ENCODE measurements around the gene IZUMO4. TPM values are rescaled to one million over a fixed set of nuclear protein-coding genes. Genes with fewer than 3 reads are reported as not detected.

Gene IZUMO4
- total RNA-seq, 1 experiment from 2014 or later: 2.5 TPM

DNA sequence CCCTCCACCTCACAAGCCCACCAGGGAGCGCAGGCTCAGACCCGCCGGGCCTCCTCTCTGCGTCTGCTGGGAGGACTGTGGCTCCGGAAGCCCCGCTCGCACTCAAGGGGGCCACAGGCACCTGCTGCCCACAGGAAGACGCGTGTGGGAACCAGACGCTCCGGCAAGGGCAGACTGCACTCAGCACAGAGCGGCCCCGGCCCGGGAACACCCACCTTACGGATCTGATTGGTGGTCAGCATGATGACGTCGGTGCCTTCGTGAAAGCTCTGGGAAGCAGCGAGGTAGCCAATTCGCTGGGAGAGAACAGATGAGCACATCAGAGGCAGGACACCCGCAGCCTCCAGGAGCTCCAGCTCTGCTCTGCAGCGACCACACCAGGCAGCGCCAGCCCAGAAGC is 40.1 kb downstream of the IZUMO4 start:
- ChIA-PET POLR2A (ENCODE audit: low non-redundant PET) (no interaction called here), CTCF (no interaction called here)
- Histone ChIP-seq H3K27ac (ENCODE audit: low read depth, low read length, poor library complexity, severe bottlenecking) (no peak overlapping the region), H3K9me3 (ENCODE audit: low read depth, low read length, poor library complexity, severe bottlenecking) (no peaks in the 10 kb centered on the region), H3K4me1 (ENCODE audit: insufficient read depth, low read length, poor library complexity, severe bottlenecking) (no peaks in the 10 kb centered on the region), H3K27me3 (replicated peaks; ENCODE audit: insufficient read depth, low read depth, low read length, poor library complexity) (no peaks in the 10 kb centered on the region), H3K36me3 (ENCODE audit: insufficient read depth, low read length, poor library complexity, severe bottlenecking) (peaks cover 26% of the 10 kb centered on the region), H3K4me3 (ENCODE audit: low read depth, low read length, poor library complexity, severe bottlenecking) (no peak overlapping the region)
- DNase-seq (ENCODE audit: low spot score): no peak
- no peak for TF ChIP-seq EZH2 (IDR thresholded peaks at IDR 0.05; ENCODE audit: borderline replicate concordance, low read depth, low read length, poor library complexity, severe bottlenecking)
- TF ChIP-seq CTCF (conservative IDR thresholded peaks at IDR 0.05; ENCODE audit: low read depth, low read length): no peak
- intact Hi-C loops (cut with micrococcal nuclease; ENCODE audit: unreplicated experiment): no loop called here
- BruUV-seq (replicated peaks): no TSS peak

DNA sequence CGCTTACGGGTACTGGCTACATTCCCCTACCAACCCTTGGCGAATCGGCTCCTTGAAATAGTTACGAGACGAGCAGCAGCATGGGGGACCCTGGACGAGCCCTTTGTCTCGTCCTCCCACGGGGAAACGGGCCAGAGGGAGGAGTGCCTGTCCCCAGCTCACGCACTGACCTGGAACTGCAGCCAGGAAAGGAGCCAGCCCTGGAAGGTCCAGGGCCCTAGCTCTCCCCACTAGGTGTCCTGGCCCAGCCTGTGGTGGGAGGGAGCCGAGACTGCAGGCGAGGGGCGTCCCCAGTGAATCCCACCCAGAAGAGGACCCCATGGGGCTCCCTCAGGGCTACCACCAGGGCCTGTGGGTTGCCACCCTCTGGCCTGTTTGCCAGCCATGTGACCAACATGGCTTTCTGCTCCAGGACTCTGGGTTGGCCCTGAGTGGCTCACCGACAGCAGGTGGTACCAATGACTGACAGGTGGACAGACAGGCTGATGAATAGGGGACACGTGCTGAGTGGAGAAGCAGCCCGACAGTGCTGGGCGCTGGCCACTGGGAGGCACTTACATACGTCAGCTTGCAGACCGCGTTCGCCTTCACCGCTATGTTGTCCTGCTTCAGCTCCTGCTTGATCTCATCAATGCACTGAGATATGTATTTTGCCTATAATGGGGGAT is 41.5 kb downstream of the IZUMO4 start:
- ChIA-PET POLR2A (ENCODE audit: low non-redundant PET) (no interaction called here), CTCF (no interaction called here)
- Histone ChIP-seq H3K27me3 (replicated peaks; ENCODE audit: insufficient read depth, low read depth, low read length, poor library complexity) (no peaks in the 10 kb centered on the region), H3K4me3 (ENCODE audit: low read depth, low read length, poor library complexity, severe bottlenecking) (no peak overlapping the region), H3K9me3 (ENCODE audit: low read depth, low read length, poor library complexity, severe bottlenecking) (no peaks in the 10 kb centered on the region), H3K4me1 (ENCODE audit: insufficient read depth, low read length, poor library complexity, severe bottlenecking) (no peaks in the 10 kb centered on the region), H3K36me3 (ENCODE audit: insufficient read depth, low read length, poor library complexity, severe bottlenecking) (peaks cover 12% of the 10 kb centered on the region), H3K27ac (ENCODE audit: low read depth, low read length, poor library complexity, severe bottlenecking) (peak overlapping the region; percentile 33)
- BruUV-seq (replicated peaks): no TSS peak
- no peak for TF ChIP-seq EZH2 (IDR thresholded peaks at IDR 0.05; ENCODE audit: borderline replicate concordance, low read depth, low read length, poor library complexity, severe bottlenecking)
- no peak for TF ChIP-seq CTCF (conservative IDR thresholded peaks at IDR 0.05; ENCODE audit: low read depth, low read length)
- DNase-seq (ENCODE audit: low spot score): no peak
- intact Hi-C loops (cut with micrococcal nuclease; ENCODE audit: unreplicated experiment): no loop called here

DNA sequence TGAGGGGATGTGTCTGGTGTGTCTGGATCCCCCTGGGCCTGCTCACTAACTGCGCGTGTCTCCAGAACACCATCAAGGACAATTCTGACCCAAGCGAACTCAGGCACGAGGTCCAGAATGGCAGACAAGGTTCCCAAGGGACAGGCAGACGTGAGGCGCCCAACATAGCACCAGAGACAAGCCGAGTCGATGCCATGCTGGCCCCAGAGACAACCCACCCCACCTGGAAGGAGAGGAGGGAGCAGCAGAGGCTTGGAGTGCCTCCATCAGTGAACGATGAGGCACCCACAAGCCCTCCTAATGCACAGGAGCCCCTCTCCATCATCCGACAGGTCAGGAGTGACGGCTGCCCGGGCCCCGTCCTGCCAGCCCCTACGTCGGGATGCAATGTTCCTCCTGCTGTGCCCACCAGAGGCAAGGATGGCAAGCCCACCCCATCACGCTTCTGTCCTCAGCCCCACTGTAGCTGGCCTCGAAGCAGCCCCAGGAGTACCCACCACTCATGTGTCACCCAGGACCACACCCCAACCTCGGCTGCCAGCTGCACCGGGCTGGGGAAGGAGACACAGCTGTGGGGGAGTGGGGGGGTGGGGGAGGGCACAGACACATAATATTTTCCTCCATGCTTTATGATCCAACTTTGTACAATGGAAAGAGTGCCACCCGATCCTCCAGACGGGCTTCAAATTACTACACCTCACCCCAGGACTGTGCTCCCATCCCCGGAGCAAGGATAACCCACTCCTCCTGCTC is 42.8 kb downstream of the IZUMO4 start:
- Histone ChIP-seq H3K4me3 (ENCODE audit: low read depth, low read length, poor library complexity, severe bottlenecking) (no peak overlapping the region), H3K4me1 (ENCODE audit: insufficient read depth, low read length, poor library complexity, severe bottlenecking) (no peaks in the 10 kb centered on the region), H3K27me3 (replicated peaks; ENCODE audit: insufficient read depth, low read depth, low read length, poor library complexity) (no peaks in the 10 kb centered on the region), H3K36me3 (ENCODE audit: insufficient read depth, low read length, poor library complexity, severe bottlenecking) (peaks cover 11% of the 10 kb centered on the region), H3K27ac (ENCODE audit: low read depth, low read length, poor library complexity, severe bottlenecking) (peak overlapping the region; percentile 47), H3K9me3 (ENCODE audit: low read depth, low read length, poor library complexity, severe bottlenecking) (no peaks in the 10 kb centered on the region)
- TF ChIP-seq CTCF (conservative IDR thresholded peaks at IDR 0.05; ENCODE audit: low read depth, low read length): no peak
- TF ChIP-seq EZH2 (IDR thresholded peaks at IDR 0.05; ENCODE audit: borderline replicate concordance, low read depth, low read length, poor library complexity, severe bottlenecking): no peak
- no TSS peak for BruUV-seq (replicated peaks)
- no peak for DNase-seq (ENCODE audit: low spot score)
- intact Hi-C loops (cut with micrococcal nuclease; ENCODE audit: unreplicated experiment): no loop called here
- ChIA-PET CTCF (no interaction called here), POLR2A (ENCODE audit: low non-redundant PET) (no interaction called here)
